NCI-H69 (cell line): ENCODE data around the gene NCAPH2.

Experiments used
- DNase-seq: peaks from one replicate; lab custom pipeline; 2025; lab: John Stamatoyannopoulos, UW

NCAPH2 gene

GRCh38 chr22:50490531-50491308 is 17.3 kb upstream of the NCAPH2 start:
- DNase-seq = no peak

DNA sequence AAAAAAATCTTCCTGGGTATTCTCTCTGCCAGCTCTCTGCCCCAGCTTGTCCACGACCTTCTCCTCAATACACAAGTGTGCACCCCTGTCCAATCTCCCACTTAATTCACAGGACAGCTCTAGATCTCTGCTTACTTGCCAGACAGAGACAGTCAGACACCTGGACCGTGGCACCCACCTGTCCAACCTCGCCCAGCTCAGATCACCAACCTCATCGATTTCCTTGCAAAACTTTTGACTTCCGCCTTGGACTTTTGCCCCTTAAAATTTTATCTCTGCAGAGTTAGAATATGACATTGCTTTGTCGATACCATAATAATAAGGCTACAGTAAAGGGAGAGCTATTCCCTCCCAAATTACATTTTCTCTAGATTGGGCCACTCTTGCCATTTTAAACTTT is 10.9 kb upstream of the NCAPH2 start:
- no peak for DNase-seq

DNA sequence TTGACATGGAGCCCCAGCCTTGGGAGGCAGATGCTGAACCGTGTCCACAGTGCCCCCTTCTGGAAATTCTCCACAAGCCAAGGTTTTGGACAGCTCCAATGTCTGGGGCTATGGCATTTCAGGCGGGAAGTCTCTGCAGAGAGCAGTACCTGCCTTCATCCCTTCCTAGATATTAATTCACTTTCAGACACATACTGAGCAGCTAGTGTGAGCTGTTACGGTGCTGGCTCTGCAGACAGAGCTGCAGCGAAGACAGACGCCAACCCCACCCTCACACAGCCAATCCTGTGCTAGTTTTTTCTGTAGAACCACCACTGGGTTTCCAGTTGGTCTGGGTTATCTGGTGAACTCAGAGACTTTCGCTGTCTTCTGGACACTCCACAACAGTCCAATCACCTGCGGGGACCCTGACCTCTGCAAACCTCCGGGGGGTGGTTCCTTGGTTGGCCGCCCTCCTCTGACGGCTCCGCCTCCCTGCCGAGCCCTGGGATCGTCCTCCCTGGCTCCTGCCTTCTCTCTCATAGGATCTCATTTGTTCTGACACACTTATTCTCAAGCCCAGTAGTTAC is 9.6 kb upstream of the NCAPH2 start:
- DNase-seq = peak; percentile 78

DNA sequence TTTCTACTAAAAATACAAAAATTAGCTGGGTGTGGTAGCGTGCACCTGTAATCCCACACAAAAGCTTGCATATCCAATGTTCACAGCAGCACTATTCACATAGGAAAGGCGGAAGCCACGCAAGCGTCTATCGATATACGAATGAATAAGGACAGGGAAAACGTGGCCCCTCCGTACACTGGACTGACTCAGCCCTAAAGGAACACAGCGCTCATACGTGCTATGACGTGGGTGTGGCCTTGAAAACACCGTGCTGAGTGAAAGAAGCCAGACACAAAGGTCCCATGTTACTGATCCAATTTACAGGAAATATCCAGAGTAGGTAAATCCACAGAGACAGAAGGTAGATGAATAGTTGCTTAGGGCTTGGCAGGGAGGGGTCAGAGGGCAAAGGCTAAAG is 7.6 kb upstream of the NCAPH2 start:
- no peak for DNase-seq

DNA sequence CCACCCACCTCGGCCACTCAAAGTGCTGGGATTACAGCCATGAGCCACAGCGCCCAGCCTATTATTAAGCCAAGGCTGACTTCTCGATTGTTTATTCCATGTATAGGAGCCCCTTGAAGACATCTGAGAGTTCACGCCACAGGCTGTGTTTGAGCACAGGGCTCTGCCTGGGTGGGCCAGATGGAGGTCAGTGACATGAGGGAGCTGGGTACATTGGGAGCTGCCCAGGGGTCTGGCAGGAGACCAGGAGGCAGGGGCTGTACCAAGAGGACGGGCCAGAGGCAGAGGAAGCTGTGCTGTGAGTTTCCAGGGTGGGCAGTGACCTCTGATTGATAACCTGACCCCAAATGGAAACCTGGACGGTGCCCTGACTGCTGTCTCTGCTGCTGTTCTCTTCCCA is 5.9 kb upstream of the NCAPH2 start:
- DNase-seq = no peak

- no peak for DNase-seq
Observed at GRCh38 chr22:50502628-50503474, 5.2 kb upstream of the NCAPH2 start.

DNA sequence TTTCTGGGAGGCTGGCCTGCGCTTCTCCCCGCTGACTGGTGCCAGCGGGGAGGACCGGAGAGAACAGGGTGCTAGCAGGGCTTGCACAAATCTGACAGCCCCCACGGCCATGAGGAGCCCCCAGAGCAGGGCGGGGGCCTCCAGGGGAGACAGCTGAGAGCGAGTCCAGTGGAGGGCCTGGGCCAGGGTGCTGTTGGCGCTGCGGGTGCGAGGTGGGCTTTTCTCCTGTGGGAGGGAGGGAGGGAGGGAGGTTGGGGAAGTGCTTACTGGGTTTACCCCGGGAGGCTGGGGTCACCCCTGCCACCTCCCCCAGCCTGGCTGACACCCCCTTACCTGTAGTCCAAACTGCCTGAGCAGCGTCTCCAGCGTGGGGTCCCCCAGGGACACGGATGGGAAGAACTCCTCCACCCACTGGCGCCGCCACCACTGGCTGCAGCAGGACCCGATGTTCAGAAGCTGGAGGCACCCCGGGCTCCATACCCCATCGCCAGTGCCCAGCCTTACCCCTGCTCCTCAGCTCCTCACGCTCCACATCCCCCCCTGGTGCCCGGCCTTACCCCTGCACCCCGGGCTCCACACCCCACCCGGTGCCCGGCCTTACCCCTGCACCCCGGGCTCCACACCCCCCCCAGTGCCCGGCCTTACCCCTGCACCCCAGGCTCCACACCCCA is 4.4 kb upstream of the NCAPH2 start:
- DNase-seq = no peak

DNA sequence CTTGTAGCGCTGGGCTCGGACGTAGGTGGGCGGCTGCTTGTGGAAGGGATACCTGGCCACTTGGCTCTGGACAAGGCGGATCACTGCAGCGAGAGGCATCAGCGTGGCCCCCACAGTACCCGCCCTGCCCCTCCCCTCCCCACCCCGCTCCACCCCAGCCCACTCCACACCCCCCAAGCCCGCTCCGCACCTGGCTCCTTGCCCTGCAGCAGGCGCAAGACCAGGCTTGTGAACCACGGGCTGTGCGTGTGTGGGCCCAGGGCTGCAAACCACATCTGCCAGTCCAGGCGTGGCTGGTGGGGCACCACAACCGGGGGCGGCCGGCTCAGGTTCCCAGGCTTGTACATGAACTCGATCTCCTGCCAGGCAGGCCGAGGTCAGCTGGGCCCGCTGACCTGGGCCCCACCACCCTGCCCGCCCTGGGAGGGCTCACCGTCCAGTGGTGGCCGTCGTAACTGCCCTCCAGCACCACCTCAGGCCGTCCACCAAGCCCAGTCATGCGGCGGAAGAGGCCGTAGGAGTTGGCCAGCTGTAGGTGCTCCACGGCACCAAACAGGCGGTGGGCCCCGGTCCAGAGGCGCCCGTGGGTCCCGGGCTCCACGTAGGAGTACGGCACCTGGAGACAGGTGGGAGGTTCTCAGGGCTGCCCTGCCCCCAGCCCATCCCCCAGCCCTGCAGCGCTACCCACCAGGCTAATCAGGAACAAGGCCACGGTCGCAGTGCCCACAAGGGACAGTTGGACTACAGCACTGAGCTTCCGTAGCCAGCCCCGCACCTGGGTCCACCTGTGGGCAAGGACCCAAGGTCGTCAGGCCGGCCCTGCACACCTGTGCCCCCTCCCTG is 3.4 kb upstream of the NCAPH2 start:
- no peak for DNase-seq

GRCh38 chr22:50505276-50505775 is 2.7 kb upstream of the NCAPH2 start:
- no peak for DNase-seq

DNA sequence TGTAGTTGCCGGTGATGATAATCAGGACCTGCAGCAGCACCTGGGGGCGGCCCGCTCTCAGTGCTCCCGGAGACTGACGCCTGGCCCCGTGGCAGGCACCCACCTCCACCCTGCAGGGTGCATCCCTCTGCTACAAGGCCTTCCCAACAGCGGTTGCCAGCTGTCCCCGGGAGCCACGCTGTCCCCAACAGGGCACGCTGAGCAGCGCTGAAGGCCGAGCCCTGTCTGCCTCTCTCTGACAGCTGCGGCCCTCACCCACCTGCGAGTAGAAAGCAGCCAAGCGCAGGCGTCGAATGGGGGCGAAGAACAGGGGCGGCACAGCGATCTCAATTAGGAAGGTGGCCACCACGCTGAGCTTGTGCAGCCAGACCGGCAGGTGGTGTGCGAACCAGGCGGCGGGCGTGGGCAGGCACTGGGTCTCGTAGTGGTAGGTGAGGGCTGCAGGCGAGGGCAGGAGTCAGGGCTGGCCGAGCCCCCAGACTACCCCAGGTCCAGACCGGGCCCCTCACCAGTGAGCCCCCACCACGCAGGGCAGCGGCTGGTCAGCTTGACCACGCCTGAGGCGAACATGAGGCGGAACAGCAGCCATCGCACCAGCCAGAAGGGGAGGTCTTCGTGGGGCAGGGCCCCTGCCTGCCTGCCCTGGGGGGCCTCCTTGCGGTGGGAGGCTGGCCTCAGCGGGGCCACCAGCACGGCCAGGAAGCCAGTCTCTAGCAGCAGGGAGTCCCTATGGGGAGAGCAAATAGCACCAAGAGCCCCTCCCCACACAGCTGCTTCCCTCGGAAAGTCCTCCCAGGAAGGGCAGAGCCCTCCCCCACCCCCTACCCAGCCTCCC is 2.0 kb upstream of the NCAPH2 start:
- peak; percentile 83 for DNase-seq

DNA sequence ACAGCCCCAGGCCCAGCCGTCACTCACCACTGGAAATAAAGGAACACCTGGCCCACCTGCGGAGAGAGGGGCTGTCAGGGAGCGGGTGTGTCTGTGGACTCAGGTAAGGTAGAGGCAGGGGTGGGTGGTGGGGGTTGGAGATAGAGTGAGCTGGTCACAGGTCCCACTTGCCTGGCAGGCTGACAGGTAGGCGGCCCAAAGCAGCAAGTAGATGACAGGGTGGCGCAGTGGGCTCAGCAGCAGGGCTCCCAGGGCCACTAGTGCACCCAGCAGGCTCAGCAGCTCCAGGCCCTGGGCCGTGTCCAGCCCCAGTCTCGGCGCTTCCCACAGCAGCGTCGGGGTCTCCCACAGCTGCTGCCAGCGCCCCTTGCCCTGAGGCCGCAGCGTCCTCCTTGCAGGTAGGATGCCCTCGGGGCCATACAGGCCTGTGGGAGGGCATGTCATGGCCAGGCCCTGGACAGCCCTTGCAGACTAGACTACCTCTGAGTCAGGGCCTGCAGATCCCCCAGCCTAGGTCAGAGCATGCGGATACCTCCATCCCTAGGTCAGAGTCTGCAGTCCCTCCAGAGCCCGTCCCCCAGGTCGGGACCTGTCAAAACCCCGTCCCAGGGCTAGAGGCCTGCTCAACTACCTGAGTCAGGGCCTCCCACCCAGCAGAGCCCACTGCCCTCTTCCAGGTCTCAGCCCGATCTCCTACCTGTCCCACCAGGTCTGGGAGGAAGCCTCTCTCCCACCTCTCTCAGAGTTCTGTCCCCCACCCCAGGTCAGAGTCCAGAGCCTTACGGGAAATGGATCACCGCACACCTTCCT is 1.2 kb upstream of the NCAPH2 start:
- DNase-seq = peak; percentile 98

GRCh38 chr22:50507421-50507990 is 518 bp upstream of the NCAPH2 start, which contains the start of gene LMF2:
LMF2 (minus strand) TSS chr22:50507702; CDS start chr22:50507675, 27 bp downstream.
- peak; percentile 97 for DNase-seq

GRCh38 chr22:50508897-50509296 is 873 bp downstream of the NCAPH2 start:
- peak; percentile 53 for DNase-seq

DNA sequence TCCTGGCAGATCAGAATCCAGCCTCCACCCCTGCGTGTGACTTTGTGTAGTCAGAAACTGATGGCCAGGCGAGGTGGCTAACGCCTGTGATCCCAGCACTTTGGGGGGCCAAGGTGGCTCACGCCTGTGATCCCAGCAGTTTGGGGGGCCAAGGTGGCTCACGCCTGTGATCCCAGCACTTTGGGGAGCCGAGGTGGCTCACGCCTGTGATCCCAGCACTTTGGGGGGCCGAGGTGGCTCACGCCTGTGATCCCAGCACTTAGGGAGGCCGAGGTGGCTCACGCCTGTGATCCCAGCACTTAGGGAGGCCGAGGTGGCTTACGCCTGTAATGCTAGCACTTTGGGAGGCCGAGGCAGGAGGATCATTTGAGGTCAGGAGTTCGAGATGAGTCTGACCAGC is 5.2 kb downstream of the NCAPH2 start:
- no peak for DNase-seq

DNA sequence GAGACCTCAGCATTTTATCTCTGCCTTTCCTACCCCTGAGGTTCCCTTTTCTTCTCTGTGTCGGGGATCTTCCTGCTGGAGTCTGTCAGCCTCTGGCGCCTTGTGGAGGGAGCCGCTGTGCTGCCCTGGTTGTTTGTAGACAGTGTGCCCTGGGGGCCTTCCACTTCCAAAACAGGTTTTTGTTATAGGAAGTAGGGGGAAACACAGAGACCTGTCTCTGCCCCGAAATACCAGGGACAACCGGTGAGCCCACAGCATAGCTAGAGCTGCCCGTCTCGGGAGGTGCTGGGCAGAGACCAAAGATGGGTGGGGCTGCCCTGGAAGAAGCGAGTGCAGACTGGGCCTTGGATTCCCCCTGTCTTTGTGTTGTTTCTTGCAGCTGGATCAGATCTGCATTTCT is 8.0 kb downstream of the NCAPH2 start:
- no peak for DNase-seq

- DNase-seq = no peak
Observed at GRCh38 chr22:50516891-50517290, 8.9 kb downstream of the NCAPH2 start.

DNA sequence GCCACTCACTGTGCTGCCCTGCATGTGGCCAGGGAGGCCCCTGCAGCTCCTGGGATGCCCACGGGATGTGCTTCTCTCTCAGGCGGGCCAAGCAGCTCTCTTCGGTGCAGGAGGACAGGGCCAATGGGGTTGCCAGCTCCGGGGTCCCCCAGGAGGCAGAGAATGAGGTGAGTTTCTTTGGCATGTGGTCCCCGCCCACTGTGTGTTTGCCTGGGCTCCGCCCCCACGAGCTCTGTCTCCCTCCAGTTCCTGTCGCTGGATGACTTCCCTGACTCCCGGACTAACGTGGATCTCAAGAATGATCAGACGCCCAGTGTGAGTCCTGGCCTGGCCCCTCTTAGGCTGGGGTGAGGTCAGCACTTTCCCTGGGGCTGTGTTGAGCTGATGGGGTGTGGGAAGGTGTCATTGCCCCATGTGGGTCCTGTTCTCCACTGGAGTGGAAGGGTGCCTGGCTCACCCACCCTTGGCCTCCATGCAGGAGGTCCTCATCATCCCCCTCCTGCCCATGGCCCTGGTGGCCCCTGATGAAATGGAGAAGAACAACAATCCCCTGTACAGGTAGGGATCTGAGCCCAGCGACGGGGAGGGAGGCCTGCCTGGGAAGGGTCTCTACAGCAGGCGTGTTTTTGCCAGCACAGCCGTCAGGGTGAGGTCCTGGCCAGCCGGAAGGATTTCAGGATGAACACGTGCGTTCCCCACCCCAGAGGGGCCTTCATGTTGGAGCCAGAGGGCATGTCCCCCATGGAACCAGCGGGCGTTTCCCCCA is 9.7 kb downstream of the NCAPH2 start:
- no peak for DNase-seq

- DNase-seq = no peak
Observed at GRCh38 chr22:50518606-50519005, 10.6 kb downstream of the NCAPH2 start.
